ENCODE measurements around the gene YTHDC2.

- TF ChIP-seq PBX3 (IDR thresholded peaks at IDR 0.05; ENCODE audit: insufficient replicate concordance, low read depth, low read length) (no peak), POLR2A (IDR thresholded peaks at IDR 0.05; ENCODE audit: low read depth, low read length) (no peak), CTCF (IDR thresholded peaks at IDR 0.05 in 2 of 3, conservative IDR thresholded peaks at IDR 0.05 in 1 of 3; ENCODE audit: control insufficient read depth in 2 of 3, extremely low read depth in 1 of 3, insufficient read depth in 1 of 3, low read depth in 3 of 3, low read length in 3 of 3) (no peak)
Measured at GRCh38 chr5:113569396-113569795, 55.9 kb downstream of the YTHDC2 start.
